GM12878 (cell line): ENCODE data around the gene ERN1. TPM values are rescaled to one million over a fixed set of nuclear protein-coding genes. Genes with fewer than 3 reads are reported as not detected.
"Not testable (repeated sequence)": the region's sequence is repeated elsewhere in the genome, so short reads cannot be mapped to it uniquely, and the experiment has no call there.

Source experiments
- ATAC-seq: fragments of 200-7000 bp; cut with Tn5 transposase; 3 replicates; pipeline ENCODE4 v1.9.1; 2020; ENCODE audit warnings: mild to moderate bottlenecking, moderate library complexity
- BruUV-seq: library from RNA; stranded (reverse); fragments of 400-500 nt; replicated peaks from 2 replicates; lab custom pipeline; 2021; lab: Mats Ljungman, UMichigan
- CTCF ChIA-PET: fragments of 300-600 bp; sonication (Branson Sonifier 250); formaldehyde crosslinking; extraction: SDS; loops from one replicate; lab custom pipeline; 2021; ENCODE audit warnings: inconsistent platforms; lab: Yijun Ruan, JAX
- POLR2A ChIA-PET: fragments of 350-600 bp; formaldehyde crosslinking; extraction: SDS; loops from one replicate; lab custom pipeline; 2021; ENCODE audit warnings: inconsistent platforms; lab: Charles Lee
- RAD21 ChIA-PET: fragments of 300-600 bp; sonication (Branson Sonifier 250); formaldehyde crosslinking; loops from one replicate; lab custom pipeline; 2023; ENCODE audit warnings: antibody characterized with exemption; ENCODE audit not compliant: unreplicated experiment; lab: Charles Lee
- SMC1A ChIA-PET: fragments of 300-600 bp; sonication (Branson Sonifier 250); formaldehyde crosslinking; loops from one replicate; lab custom pipeline; 2023; ENCODE audit not compliant: unreplicated experiment, uncharacterized antibody; lab: Charles Lee
- DNase-seq: peaks from one replicate; pipeline ENCODE4 v3.0.0-alpha.2; 2011; ENCODE audit warnings: low read depth, low spot score
- FAIRE-seq: peaks from 3 replicates; lab custom pipeline; 2011; peaks lifted over from hg19 to GRCh38; lab: Jason Lieb, UNC
- H2AFZ ChIP-seq: 2 replicates; pipeline ENCODE4 v1.6.0; 2011; ENCODE audit warnings: low read depth, low read length, control low read depth; ENCODE audit not compliant: control insufficient read depth
- H3K27ac ChIP-seq: 2 replicates; pipeline ENCODE4 v1.5.1; 2011; ENCODE audit warnings: control low read depth; ENCODE audit not compliant: control insufficient read depth, insufficient read depth
- H3K27me3 ChIP-seq, 2 experiments: replicated peaks in 1 of 2; 2 replicates each; pipeline versions ENCODE4 v1.6.0 to v1.6.1; 2011; ENCODE audit warnings: low read length in 1 of 2; ENCODE audit not compliant: control insufficient read depth in 2 of 2, insufficient read depth in 2 of 2
- H3K36me3 ChIP-seq, 2 experiments: 2 replicates each; pipeline ENCODE4 v1.5.1; 2011; ENCODE audit warnings: low read length in 1 of 2; ENCODE audit not compliant: control insufficient read depth in 2 of 2, insufficient read depth in 2 of 2
- H3K4me1 ChIP-seq: 2 replicates; pipeline ENCODE4 v1.6.1; 2011; ENCODE audit warnings: mild to moderate bottlenecking, low read length, moderate library complexity, mixed read lengths; ENCODE audit not compliant: control insufficient read depth, insufficient read depth
- H3K4me2 ChIP-seq: 2 replicates; pipeline ENCODE4 v1.6.0; 2011; ENCODE audit warnings: control low read depth; ENCODE audit not compliant: control insufficient read depth, insufficient read depth
- H3K4me3 ChIP-seq: fragments of 200-600 bp; sonication (generic); 2 replicates; pipeline ENCODE4 v1.5.1; 2016
- H3K79me2 ChIP-seq: 2 replicates; pipeline ENCODE4 v1.6.0; 2011; ENCODE audit warnings: low read length; ENCODE audit not compliant: control insufficient read depth, insufficient read depth
- H3K9ac ChIP-seq: 2 replicates; pipeline ENCODE4 v1.8.0; 2011; ENCODE audit warnings: low read length, control low read depth, mixed read lengths; ENCODE audit not compliant: control insufficient read depth, insufficient read depth
- H3K9me3 ChIP-seq: replicated peaks from 3 replicates; pipeline ENCODE4 v1.5.1; 2011; ENCODE audit warnings: mild to moderate bottlenecking, low read length; ENCODE audit not compliant: control insufficient read depth, insufficient read depth
- H4K20me1 ChIP-seq: 2 replicates; pipeline ENCODE4 v1.6.0; 2011; ENCODE audit not compliant: control insufficient read depth, insufficient read depth
- CHD4 ChIP-seq: fragments of 200-600 bp; sonication (generic); IDR thresholded peaks from 2 replicates; pipeline ENCODE4 v1.6.1; 2016; ENCODE audit warnings: mild to moderate bottlenecking
- FOXM1 ChIP-seq: IDR thresholded peaks from 2 replicates; pipeline ENCODE4 v1.6.1; 2012; ENCODE audit warnings: low read depth, mild to moderate bottlenecking, inconsistent platforms, low read length, moderate library complexity
- RCOR1 ChIP-seq: conservative IDR thresholded peaks from 2 replicates; pipeline ENCODE4 v1.6.1; 2012; ENCODE audit warnings: low read depth, low read length, improper control_type of control experiment
- ZNF274 ChIP-seq: IDR thresholded peaks from one replicate; pipeline ENCODE4 v1.8.0; 2011; ENCODE audit not compliant: insufficient read length, insufficient read depth
- WGBS: methylation state at CpG from one replicate; pipeline ENCODE4 v1.1.6; 2016; ENCODE audit warnings: low lambda C conversion rate; ENCODE audit not compliant: insufficient replicate concordance, insufficient coverage; ENCODE audit errors: missing lambda C conversion rate; 5-methylcytosine and 5-hydroxymethylcytosine counted together
- in situ Hi-C: fragments of 300-500 bp; cut with MboI; formaldehyde crosslinking; loops from 9 replicates; pipeline ENCODE4 v1.14.3; 2018; ENCODE audit warnings: mixed read lengths
- intact Hi-C: fragments of 100-400 bp; cut with micrococcal nuclease; formaldehyde crosslinking; loops from one replicate; pipeline ENCODE4 v1.14.2; 2022; ENCODE audit not compliant: unreplicated experiment
- polyA plus RNA-seq, 11 experiments: library from polyadenylated mRNA; depleted of rRNA in 4 of 11; unstranded in 6 of 11; stranded (reverse) in 5 of 11; fragments of >200 nt; fragmentation: Nextera tagmentation in 4 of 11; fragmentation: Illumina TruSeq in 1 of 11; extraction: Ambion mirVana in 4 of 11; extraction: Trizol in 1 of 11; gene quantifications; 1 replicate in 1 of 11; 2 replicates in 10 of 11; pipeline versions ENCODE4 v1.2.1 to v1.2.3, GENCODE V29; 2011 to 2016; ENCODE audit warnings: inconsistent platforms in 2 of 11, missing spikeins in 2 of 11, low read depth in 1 of 11
- total RNA-seq, 4 experiments: library from RNA; depleted of rRNA in 3 of 4; stranded (reverse); fragments of >200 nt in 3 of 4; fragmentation: Illumina TruSeq in 1 of 4; extraction: Trizol in 1 of 4; gene quantifications; 2 replicates each; pipeline versions ENCODE4 v1.2.1 to v1.2.3, GENCODE V29; 2013 to 2021
- TF ChIP-seq, protein P1 (sequence below): fragments of 450-650 bp; IDR thresholded peaks from 2 replicates; pipeline ENCODE4 v1.6.1; 2017; ENCODE audit warnings: mild to moderate bottlenecking, moderate library complexity

The ERN1 gene
- total and polyA plus RNA-seq, 10 of the 15 experiments (the other 5 are each of a cell fraction or from before 2014, with no cell fraction given) = 2.6 to 19.2 (median 7.6) TPM

DNA sequence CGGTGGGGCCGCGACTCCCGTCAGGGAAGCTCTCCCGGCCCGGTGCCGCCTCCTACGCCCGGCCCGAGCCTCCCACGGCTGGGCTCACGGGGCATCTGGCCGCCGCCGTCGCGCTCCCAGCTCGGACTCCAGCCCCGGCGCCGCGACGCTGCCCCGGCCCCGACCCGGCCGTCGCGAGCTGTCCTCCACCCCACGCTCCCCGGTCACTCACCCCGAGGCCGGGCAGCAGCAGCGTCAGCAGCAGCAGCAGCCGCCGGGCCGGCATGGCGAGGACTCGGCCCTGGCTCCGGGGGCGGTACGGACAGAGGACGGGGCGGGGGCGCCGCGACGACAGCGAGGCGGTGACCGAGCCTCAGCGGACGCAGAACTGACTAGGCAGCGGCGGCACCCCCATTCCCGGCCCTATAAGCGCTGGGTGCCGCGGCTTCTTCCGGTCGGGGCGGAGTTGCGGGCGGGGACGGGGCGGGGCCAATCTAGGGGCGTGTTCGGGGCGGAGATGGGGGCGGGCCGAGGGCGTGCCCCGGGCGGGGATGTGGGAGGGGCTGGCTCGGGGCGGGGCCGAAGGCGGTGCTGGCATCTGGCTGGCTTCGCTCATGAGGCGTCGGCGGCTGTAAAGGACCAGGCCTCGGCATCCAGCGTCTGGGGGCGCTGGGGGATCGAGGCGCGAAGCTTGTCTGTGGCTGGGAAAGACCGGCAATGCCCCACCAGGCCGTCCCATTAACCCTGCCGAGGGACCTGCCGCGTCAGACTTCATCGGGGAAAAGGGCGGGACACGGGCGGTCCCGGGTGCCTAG, at the start of gene ERN1 (continued):
- TF ChIP-seq ZNF274 (no peak), CHD4 (no peak), FOXM1 (no peak), RCOR1 (no peak)
- TF ChIP-seq, protein P1, sequence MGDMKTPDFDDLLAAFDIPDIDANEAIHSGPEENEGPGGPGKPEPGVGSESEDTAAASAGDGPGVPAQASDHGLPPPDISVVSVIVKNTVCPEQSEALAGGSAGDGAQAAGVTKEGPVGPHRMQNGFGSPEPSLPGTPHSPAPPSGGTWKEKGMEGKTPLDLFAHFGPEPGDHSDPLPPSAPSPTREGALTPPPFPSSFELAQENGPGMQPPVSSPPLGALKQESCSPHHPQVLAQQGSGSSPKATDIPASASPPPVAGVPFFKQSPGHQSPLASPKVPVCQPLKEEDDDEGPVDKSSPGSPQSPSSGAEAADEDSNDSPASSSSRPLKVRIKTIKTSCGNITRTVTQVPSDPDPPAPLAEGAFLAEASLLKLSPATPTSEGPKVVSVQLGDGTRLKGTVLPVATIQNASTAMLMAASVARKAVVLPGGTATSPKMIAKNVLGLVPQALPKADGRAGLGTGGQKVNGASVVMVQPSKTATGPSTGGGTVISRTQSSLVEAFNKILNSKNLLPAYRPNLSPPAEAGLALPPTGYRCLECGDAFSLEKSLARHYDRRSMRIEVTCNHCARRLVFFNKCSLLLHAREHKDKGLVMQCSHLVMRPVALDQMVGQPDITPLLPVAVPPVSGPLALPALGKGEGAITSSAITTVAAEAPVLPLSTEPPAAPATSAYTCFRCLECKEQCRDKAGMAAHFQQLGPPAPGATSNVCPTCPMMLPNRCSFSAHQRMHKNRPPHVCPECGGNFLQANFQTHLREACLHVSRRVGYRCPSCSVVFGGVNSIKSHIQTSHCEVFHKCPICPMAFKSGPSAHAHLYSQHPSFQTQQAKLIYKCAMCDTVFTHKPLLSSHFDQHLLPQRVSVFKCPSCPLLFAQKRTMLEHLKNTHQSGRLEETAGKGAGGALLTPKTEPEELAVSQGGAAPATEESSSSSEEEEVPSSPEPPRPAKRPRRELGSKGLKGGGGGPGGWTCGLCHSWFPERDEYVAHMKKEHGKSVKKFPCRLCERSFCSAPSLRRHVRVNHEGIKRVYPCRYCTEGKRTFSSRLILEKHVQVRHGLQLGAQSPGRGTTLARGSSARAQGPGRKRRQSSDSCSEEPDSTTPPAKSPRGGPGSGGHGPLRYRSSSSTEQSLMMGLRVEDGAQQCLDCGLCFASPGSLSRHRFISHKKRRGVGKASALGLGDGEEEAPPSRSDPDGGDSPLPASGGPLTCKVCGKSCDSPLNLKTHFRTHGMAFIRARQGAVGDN = peak; percentile 46

DNA sequence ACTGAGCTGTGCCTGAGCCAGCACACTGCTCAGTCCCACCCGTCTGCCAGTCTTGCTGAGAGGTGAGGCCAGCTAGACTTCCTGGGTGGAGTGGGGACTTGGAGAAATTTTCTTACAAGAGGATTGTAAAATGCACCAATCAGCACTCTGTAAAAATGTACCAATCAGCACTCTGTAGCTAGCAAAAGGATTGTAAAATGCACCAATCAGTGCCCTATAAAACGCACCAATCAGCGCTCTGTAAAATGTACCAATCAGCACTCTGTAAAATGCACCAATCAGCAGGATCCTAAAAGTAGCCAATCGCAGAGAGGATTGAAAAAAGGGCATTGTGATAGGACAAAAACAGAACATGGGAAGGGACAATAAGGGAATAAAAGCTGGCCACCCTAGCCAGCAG, 49.1 kb upstream of the ERN1 start:
- H3K27ac ChIP-seq, H3K79me2 ChIP-seq, H2AFZ ChIP-seq, H3K9ac ChIP-seq, BruUV-seq, in situ Hi-C loops, ATAC-seq, H3K4me1 ChIP-seq, H3K4me2 ChIP-seq, H3K4me3 ChIP-seq, H3K9me3 ChIP-seq, H4K20me1 ChIP-seq, intact Hi-C loops, DNase-seq, H3K27me3 ChIP-seq, FAIRE-seq, RAD21 ChIA-PET, H3K36me3 ChIP-seq: not testable (repeated sequence)
- CTCF ChIA-PET = interaction anchor here (1.7 kb wide), 1 partner anchor 46 kb away, joined by 5 read pairs; no protein-coding TSS in a partner anchor
- POLR2A ChIA-PET = interaction anchor here (0.5 to 0.8 kb wide), 2 partner anchors 18 to 30 kb away, joined by 3 to 5 read pairs; no protein-coding TSS in a partner anchor
- SMC1A ChIA-PET = interaction anchor here (1.4 to 1.5 kb wide), 2 partner anchors 12 to 19 kb away, joined by 3 to 5 read pairs; no protein-coding TSS in a partner anchor
- 100% methylated on average over 4 of the region's 4 CpGs for WGBS
